ENCODE results near the gene LMCD1. TPM values are rescaled to one million over a fixed set of nuclear protein-coding genes. Genes with fewer than 3 reads are reported as not detected.

LMCD1 gene
- total and polyA plus RNA-seq, 2 of the 8 experiments (the other 6 are each of a cell fraction or from before 2014, with no cell fraction given), result 12.3 to 26.5 TPM

GRCh38 chr3:8604006-8604405 is 102.4 kb downstream of the LMCD1 start (continued):
- TF ChIP-seq KDM4A (IDR thresholded peaks at IDR 0.05; ENCODE audit: low read depth, low read length, severe bottlenecking), result no peak
- no peak for TF ChIP-seq CHD1 (IDR thresholded peaks at IDR 0.05; ENCODE audit: low read depth, low read length)
- no peak for TF ChIP-seq RAD21 (IDR thresholded peaks at IDR 0.05 in 1 of 2, conservative IDR thresholded peaks at IDR 0.05 in 1 of 2; ENCODE audit: low read depth in 2 of 2, low read length in 2 of 2)
- TF ChIP-seq RBBP5 (IDR thresholded peaks at IDR 0.05; ENCODE audit: borderline replicate concordance, low read depth, low read length), result no peak
- no peak for TF ChIP-seq CHD7 (IDR thresholded peaks at IDR 0.05; ENCODE audit: insufficient replicate concordance, low read length)

Data from H1 (cell line).